Endothelial cell of umbilical vein (primary cell): Measurements from ENCODE around the gene TRAPPC5. TPM values are rescaled to one million over a fixed set of nuclear protein-coding genes. Genes with fewer than 3 reads are reported as not detected.

Experiments used
- BruUV-seq: library from RNA; stranded (reverse); fragments of 400-500 nt; replicated peaks from 2 replicates; lab custom pipeline; 2021; lab: Mats Ljungman, UMichigan
- CTCF ChIA-PET: fragments of 300-600, 350-600 bp; sonication (Branson Sonifier 250); formaldehyde crosslinking; loops from one replicate; lab custom pipeline; 2021; ENCODE audit warnings: antibody characterized with exemption, inconsistent platforms; lab: Charles Lee
- POLR2A ChIA-PET: fragments of 300-600, 350-600 bp; sonication (Branson Sonifier 250); formaldehyde crosslinking; loops from one replicate; lab custom pipeline; 2021; ENCODE audit warnings: antibody characterized with exemption, inconsistent platforms; lab: Charles Lee
- DNase-seq: peaks from one replicate; pipeline ENCODE4 v3.0.0-alpha.2; 2011; ENCODE audit warnings: low read depth, low spot score
- FAIRE-seq: peaks from 2 replicates; lab custom pipeline; 2011; peaks lifted over from hg19 to GRCh38; lab: Jason Lieb, UNC
- H2AFZ ChIP-seq: 2 replicates; pipeline ENCODE4 v1.6.0; 2012; ENCODE audit warnings: low read depth, low read length, control low read depth, inconsistent platforms
- H3K27ac ChIP-seq: 2 replicates; pipeline ENCODE4 v1.5.1; 2011; ENCODE audit warnings: low read depth, mild to moderate bottlenecking, control low read depth, low read length, moderate library complexity; ENCODE audit not compliant: insufficient read depth
- H3K27me3 ChIP-seq, 2 experiments: 2 replicates each; pipeline versions ENCODE4 v1.6.0 to v1.6.1; 2011; ENCODE audit warnings: low read length in 2 of 2, mixed read lengths in 1 of 2; ENCODE audit not compliant: control insufficient read depth in 2 of 2, insufficient read depth in 2 of 2
- H3K36me3 ChIP-seq, 2 experiments: 2 replicates in 1 of 2; 3 replicates in 1 of 2; pipeline ENCODE4 v1.5.1; 2011; ENCODE audit warnings: low read length in 2 of 2, mild to moderate bottlenecking in 1 of 2, moderate library complexity in 1 of 2; ENCODE audit not compliant: control insufficient read depth in 2 of 2, insufficient read depth in 2 of 2; ENCODE audit errors: extremely low read depth in 1 of 2
- H3K4me1 ChIP-seq: 3 replicates; pipeline ENCODE4 v1.5.1; 2011; ENCODE audit warnings: mild to moderate bottlenecking, low read length; ENCODE audit not compliant: control insufficient read depth, insufficient read depth; ENCODE audit errors: extremely low read depth
- H3K4me2 ChIP-seq: 2 replicates; pipeline ENCODE4 v1.6.1; 2011; ENCODE audit warnings: low read length, control low read depth, mixed read lengths; ENCODE audit not compliant: insufficient read depth
- H3K4me3 ChIP-seq, 3 experiments: fragments of 200-600 bp in 1 of 3; sonication (generic), shearing (Covaris generic) in 1 of 3; replicated peaks in 1 of 3; 2 replicates each; pipeline ENCODE4 v1.5.1; 2011 to 2016; ENCODE audit warnings: control low read depth in 3 of 3, low read length in 3 of 3, mild to moderate bottlenecking in 2 of 3, inconsistent platforms in 1 of 3, low read depth in 1 of 3, moderate library complexity in 1 of 3; ENCODE audit not compliant: insufficient read depth in 1 of 3
- H3K79me2 ChIP-seq: 2 replicates; pipeline ENCODE4 v1.6.0; 2012; ENCODE audit warnings: low read length, inconsistent platforms; ENCODE audit not compliant: control insufficient read depth, insufficient read depth
- H3K9ac ChIP-seq: replicated peaks from 2 replicates; pipeline ENCODE3; 2011; ENCODE audit warnings: low read length, control low read depth; ENCODE audit not compliant: insufficient read depth; ENCODE audit errors: extremely low read depth
- H3K9me1 ChIP-seq: replicated peaks from 3 replicates; pipeline ENCODE4 v1.6.0; 2011; ENCODE audit warnings: mild to moderate bottlenecking, low read length; ENCODE audit not compliant: control insufficient read depth, insufficient read depth; ENCODE audit errors: extremely low read depth
- H3K9me3 ChIP-seq: replicated peaks from 2 replicates; pipeline ENCODE4 v1.5.1; 2012; ENCODE audit warnings: low read length, inconsistent platforms; ENCODE audit not compliant: control insufficient read depth, insufficient read depth
- H4K20me1 ChIP-seq: replicated peaks from 2 replicates; pipeline ENCODE3; 2011; ENCODE audit warnings: mild to moderate bottlenecking, low read length; ENCODE audit not compliant: control insufficient read depth, insufficient read depth; ENCODE audit errors: extremely low read depth
- CTCF ChIP-seq, 2 donors: IDR thresholded peaks; 1 replicate in 1 of 2; 2 replicates in 1 of 2; pipeline ENCODE4 v1.5.1; 2011; ENCODE audit warnings: low read length in 2 of 2, mild to moderate bottlenecking in 2 of 2, moderate library complexity in 2 of 2, control low read depth in 1 of 2, inconsistent platforms in 1 of 2, low read depth in 1 of 2; ENCODE audit not compliant: insufficient read depth in 1 of 2; ENCODE audit errors: extremely low read depth in 1 of 2
- EZH2 ChIP-seq: IDR thresholded peaks from 2 replicates; pipeline ENCODE4 v1.6.1; 2012; ENCODE audit warnings: borderline replicate concordance, low read depth, mild to moderate bottlenecking, moderate library complexity, low read length, inconsistent platforms; ENCODE audit not compliant: severe bottlenecking
- FOS ChIP-seq: IDR thresholded peaks from 2 replicates; pipeline ENCODE4 v1.6.1; 2011; ENCODE audit warnings: mild to moderate bottlenecking, low read length, moderate library complexity, borderline replicate concordance; ENCODE audit not compliant: insufficient read depth
- GATA2 ChIP-seq: IDR thresholded peaks from 2 replicates; pipeline ENCODE4 v1.7.0; 2011; ENCODE audit warnings: low read depth, mild to moderate bottlenecking, moderate library complexity, mixed read lengths, low read length; ENCODE audit not compliant: insufficient read length, insufficient read depth
- JUN ChIP-seq: IDR thresholded peaks from 2 replicates; pipeline ENCODE4 v1.6.1; 2011; ENCODE audit warnings: borderline replicate concordance, low read depth; ENCODE audit not compliant: insufficient read length, insufficient read depth
- MYC ChIP-seq: IDR thresholded peaks from one replicate; pipeline ENCODE4 v1.6.1; 2011; ENCODE audit warnings: mild to moderate bottlenecking, low read depth, low read length
- POLR2A ChIP-seq: IDR thresholded peaks from 2 replicates; pipeline ENCODE4 v1.6.1; 2012; ENCODE audit warnings: low read depth, mild to moderate bottlenecking, control low read depth, low read length
- POLR2AphosphoS5 ChIP-seq: IDR thresholded peaks from 2 replicates; pipeline ENCODE4 v1.6.1; 2012; ENCODE audit warnings: low read depth, mild to moderate bottlenecking, control low read depth, low read length, moderate library complexity; ENCODE audit not compliant: insufficient read depth
- dilution Hi-C: fragments of 300-500 bp; cut with MboI; formaldehyde crosslinking; loops from one replicate; pipeline ENCODE4 v1.15.0; 2019; ENCODE audit warnings: low sequenced_read_pairs; ENCODE audit not compliant: extremely low pct_ligation_motif_present
- intact Hi-C: fragments of 100-400 bp; cut with micrococcal nuclease; formaldehyde crosslinking; loops from one replicate; pipeline ENCODE4 v1.10.0; 2022
- polyA plus RNA-seq, 4 experiments: library from polyadenylated mRNA; depleted of rRNA in 3 of 4; stranded (reverse) in 3 of 4; unstranded in 1 of 4; fragments of >200 nt; gene quantifications; 2 replicates each; pipeline versions ENCODE4 v1.2.1 to v1.2.3, GENCODE V29; 2011 to 2012; ENCODE audit warnings: missing spikeins in 1 of 4
- total RNA-seq: library from RNA; stranded (reverse); gene quantifications from 2 replicates; pipeline ENCODE4 v1.2.3, GENCODE V29; 2021
- TF ChIP-seq, protein P1 (sequence below): IDR thresholded peaks from 2 replicates; pipeline ENCODE4 v1.6.1; 2011; ENCODE audit not compliant: insufficient read depth, insufficient read length

TRAPPC5 gene
- total and polyA plus RNA-seq, 2 donors (not counting 3 experiments of a cell fraction or from before 2014, with no cell fraction given): 114 to 172 TPM

DNA sequence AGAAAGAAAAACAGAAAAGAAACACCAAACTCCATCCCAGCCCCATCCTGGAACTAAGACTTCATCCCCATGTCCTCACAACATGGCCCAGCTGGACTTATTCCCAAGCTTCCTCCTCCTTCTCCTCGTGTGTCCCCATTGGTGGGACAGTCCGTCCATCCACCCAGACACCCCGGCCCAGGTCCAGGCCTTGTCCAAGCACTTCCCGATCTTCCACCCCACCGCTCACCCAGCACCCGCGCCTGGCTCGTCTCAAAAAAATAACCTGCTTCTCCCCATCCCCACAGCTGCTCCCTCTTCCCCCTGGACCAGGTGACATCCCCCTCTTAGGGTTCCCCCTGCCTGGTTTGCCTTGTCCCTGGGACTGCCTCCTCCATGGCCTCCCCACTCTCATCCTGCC is 22.7 kb downstream of the TRAPPC5 start:
- no peaks in the 10 kb centered on the region for H3K79me2 ChIP-seq
- FAIRE-seq (no peak), DNase-seq (no peak)
- ChIA-PET CTCF (no interaction called here), POLR2A (no interaction called here)
- H3K4me2 ChIP-seq: no peak overlapping the region
- dilution Hi-C loops: no loop called here
- H3K36me3 ChIP-seq: no peaks in the 10 kb centered on the region
- H3K9me1 ChIP-seq: no peaks in the 10 kb centered on the region
- H3K27ac ChIP-seq: no peak overlapping the region
- H3K4me1 ChIP-seq: no peaks in the 10 kb centered on the region
- intact Hi-C loops: no loop called here
- BruUV-seq: no TSS peak
- H4K20me1 ChIP-seq: no peaks in the 10 kb centered on the region
- TF ChIP-seq FOS: no peak
- TF ChIP-seq EZH2: no peak
- TF ChIP-seq MYC: no peak
- TF ChIP-seq POLR2A: no peak
- TF ChIP-seq, protein P1, sequence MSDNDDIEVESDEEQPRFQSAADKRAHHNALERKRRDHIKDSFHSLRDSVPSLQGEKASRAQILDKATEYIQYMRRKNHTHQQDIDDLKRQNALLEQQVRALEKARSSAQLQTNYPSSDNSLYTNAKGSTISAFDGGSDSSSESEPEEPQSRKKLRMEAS: no peak
- no peak for TF ChIP-seq JUN
- TF ChIP-seq CTCF (IDR thresholded peaks at IDR 0.05; ENCODE audit: extremely low read depth in 1 of 2, insufficient read depth in 1 of 2, low read depth in 1 of 2, low read length in 2 of 2): no peak
- TF ChIP-seq POLR2AphosphoS5: no peak
- TF ChIP-seq GATA2: no peak
- H3K27me3 ChIP-seq: no peaks in the 10 kb centered on the region
- no peak overlapping the region for H3K4me3 ChIP-seq
- no peak overlapping the region for H3K9ac ChIP-seq
- H3K9me3 ChIP-seq: no peaks in the 10 kb centered on the region
- no peak overlapping the region for H2AFZ ChIP-seq
